Measurements from ENCODE around the gene CREBBP.
A peak's percentile ranks its signal among the peaks of the same experiment; 100 is the strongest.

The CREBBP gene

DNA sequence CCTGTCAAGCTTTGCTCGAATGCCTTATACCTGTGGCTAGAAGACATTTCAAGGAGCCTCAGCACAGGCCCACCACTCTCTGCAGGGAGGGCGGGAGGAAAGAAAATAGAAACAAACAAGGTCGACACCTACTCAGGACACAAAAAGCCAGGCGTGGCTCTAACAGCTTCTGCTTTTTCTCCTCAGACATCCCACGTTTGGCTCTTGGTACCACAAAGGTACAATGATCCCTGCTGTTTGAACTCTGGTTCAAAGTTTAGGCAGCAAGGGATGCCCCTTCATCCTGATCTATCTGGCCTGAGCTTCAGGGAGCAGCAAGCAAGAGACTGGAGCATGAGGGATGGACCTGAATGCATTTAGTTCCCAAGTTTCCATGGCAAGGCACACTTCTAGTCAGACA, 57.1 kb downstream of the CREBBP start:
- no peak overlapping the region for H3K4me3 ChIP-seq (ENCODE audit: low read depth, low read length, poor library complexity, severe bottlenecking)
- no peaks in the 10 kb centered on the region for H3K9me2 ChIP-seq (ENCODE audit: low read depth, low read length)
- no peaks in the 10 kb centered on the region for H3F3A ChIP-seq (ENCODE audit: insufficient read depth, low read length)
- no peaks in the 10 kb centered on the region; the same call in 1 of the 2 replicates for H3K36me3 ChIP-seq (ENCODE audit: insufficient read depth, low read length)
- peaks cover 2% of the 10 kb centered on the region; the same call in 1 of the 2 replicates for H4K20me1 ChIP-seq (ENCODE audit: insufficient read depth, low read length)
- H3K79me2 ChIP-seq (ENCODE audit: insufficient read depth, low read length): peaks cover 6% of the 10 kb centered on the region; the same call in 1 of the 2 replicates
- H3K27ac ChIP-seq (ENCODE audit: low read depth, low read length, poor library complexity, severe bottlenecking): no peak overlapping the region
- peaks cover 52% of the 10 kb centered on the region for H3K4me1 ChIP-seq (ENCODE audit: insufficient read depth, low read length, severe bottlenecking)
- H3K4me2 ChIP-seq (ENCODE audit: low read length): peak overlapping the region; percentile 25; the same call in 1 of the 2 replicates
- no peak overlapping the region for H2AFZ ChIP-seq (ENCODE audit: low read length)
- TF ChIP-seq, protein P1, sequence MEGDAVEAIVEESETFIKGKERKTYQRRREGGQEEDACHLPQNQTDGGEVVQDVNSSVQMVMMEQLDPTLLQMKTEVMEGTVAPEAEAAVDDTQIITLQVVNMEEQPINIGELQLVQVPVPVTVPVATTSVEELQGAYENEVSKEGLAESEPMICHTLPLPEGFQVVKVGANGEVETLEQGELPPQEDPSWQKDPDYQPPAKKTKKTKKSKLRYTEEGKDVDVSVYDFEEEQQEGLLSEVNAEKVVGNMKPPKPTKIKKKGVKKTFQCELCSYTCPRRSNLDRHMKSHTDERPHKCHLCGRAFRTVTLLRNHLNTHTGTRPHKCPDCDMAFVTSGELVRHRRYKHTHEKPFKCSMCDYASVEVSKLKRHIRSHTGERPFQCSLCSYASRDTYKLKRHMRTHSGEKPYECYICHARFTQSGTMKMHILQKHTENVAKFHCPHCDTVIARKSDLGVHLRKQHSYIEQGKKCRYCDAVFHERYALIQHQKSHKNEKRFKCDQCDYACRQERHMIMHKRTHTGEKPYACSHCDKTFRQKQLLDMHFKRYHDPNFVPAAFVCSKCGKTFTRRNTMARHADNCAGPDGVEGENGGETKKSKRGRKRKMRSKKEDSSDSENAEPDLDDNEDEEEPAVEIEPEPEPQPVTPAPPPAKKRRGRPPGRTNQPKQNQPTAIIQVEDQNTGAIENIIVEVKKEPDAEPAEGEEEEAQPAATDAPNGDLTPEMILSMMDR (IDR thresholded peaks at IDR 0.05; ENCODE audit: low read length): no peak
- TF ChIP-seq EZH2 (IDR thresholded peaks at IDR 0.05; ENCODE audit: borderline replicate concordance, low read length): no peak
- no peaks in the 10 kb centered on the region for H3K9me3 ChIP-seq (ENCODE audit: low read length)
- no peaks in the 10 kb centered on the region for H3K27me3 ChIP-seq (ENCODE audit: insufficient read depth, low read length)
- H3K9ac ChIP-seq (ENCODE audit: low read length): no peak overlapping the region

DNA sequence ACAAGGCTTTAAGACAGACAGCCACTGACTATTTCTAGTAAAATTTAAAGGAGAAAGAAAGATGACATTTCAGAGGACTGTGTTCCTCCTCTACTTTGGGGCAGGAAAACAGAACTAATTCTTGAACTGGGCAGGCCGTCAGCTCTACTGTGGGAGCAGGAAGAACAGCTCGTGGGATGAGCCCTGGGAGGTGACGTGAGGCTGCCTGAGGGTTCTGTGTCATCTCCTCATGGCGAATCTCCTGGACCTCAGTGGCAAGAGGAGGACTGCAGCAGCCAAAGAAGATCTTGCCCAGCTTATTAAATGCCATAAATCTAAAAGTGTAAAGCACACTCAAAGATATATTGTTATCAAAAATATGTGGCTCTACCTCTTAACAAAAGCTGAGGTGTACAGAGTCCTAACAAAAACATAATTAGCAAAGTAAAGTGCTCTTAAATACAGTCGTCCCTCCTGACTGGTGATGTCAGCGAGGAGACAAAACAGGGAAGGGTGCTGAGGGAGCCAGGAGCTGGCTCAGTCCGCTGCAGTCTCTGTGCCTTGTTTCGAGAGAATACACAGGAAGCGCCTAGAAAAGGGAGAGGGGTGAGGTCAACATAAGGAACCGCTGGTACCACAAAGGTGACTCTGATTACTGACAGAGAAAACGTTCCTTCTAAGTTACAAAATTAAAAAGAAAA, 58.0 kb downstream of the CREBBP start:
- no peaks in the 10 kb centered on the region; the same call in 1 of the 2 replicates for H3K36me3 ChIP-seq (ENCODE audit: insufficient read depth, low read length)
- H3K9ac ChIP-seq (ENCODE audit: low read length): no peak overlapping the region
- H4K20me1 ChIP-seq (ENCODE audit: insufficient read depth, low read length): peaks cover 2% of the 10 kb centered on the region; the same call in 1 of the 2 replicates
- H3F3A ChIP-seq (ENCODE audit: insufficient read depth, low read length): no peaks in the 10 kb centered on the region
- H3K9me3 ChIP-seq (ENCODE audit: low read length): no peaks in the 10 kb centered on the region
- no peak for TF ChIP-seq EZH2 (IDR thresholded peaks at IDR 0.05; ENCODE audit: borderline replicate concordance, low read length)
- TF ChIP-seq, protein P1 (IDR thresholded peaks at IDR 0.05; ENCODE audit: low read length): no peak
- H3K27me3 ChIP-seq (ENCODE audit: insufficient read depth, low read length): no peaks in the 10 kb centered on the region
- peaks cover 61% of the 10 kb centered on the region for H3K4me1 ChIP-seq (ENCODE audit: insufficient read depth, low read length, severe bottlenecking)
- H3K4me2 ChIP-seq (ENCODE audit: low read length): no peak overlapping the region; the same call in 1 of the 2 replicates
- no peak overlapping the region for H2AFZ ChIP-seq (ENCODE audit: low read length)
- H3K4me3 ChIP-seq (ENCODE audit: low read depth, low read length, poor library complexity, severe bottlenecking): no peak overlapping the region
- H3K9me2 ChIP-seq (ENCODE audit: low read depth, low read length): no peaks in the 10 kb centered on the region
- H3K79me2 ChIP-seq (ENCODE audit: insufficient read depth, low read length): peaks cover 13% of the 10 kb centered on the region
- H3K27ac ChIP-seq (ENCODE audit: low read depth, low read length, poor library complexity, severe bottlenecking): no peak overlapping the region

DNA sequence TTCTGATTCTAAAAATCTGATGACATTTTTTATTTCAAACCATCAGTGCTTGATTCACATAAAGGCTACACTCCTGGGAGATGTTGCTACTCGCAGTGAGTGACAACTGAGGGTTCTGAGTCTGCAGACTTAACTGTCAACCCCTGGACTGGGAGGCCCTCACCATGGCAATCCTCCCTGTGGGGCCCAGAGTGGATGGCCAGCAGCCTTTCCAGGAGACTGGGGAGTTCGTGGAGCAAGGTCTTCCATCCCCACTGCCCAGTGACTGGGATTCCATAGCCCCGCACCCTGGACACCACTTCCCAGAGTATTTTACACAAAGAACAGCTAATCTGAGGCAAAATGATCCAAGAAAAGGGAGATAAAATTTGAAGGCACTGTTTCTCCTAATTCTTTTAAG, 59.3 kb downstream of the CREBBP start:
- H3K36me3 ChIP-seq (ENCODE audit: insufficient read depth, low read length): no peaks in the 10 kb centered on the region; the same call in 1 of the 2 replicates
- no peaks in the 10 kb centered on the region for H4K20me1 ChIP-seq (ENCODE audit: insufficient read depth, low read length)
- H3K9me3 ChIP-seq (ENCODE audit: low read length): no peaks in the 10 kb centered on the region
- H3F3A ChIP-seq (ENCODE audit: insufficient read depth, low read length): no peaks in the 10 kb centered on the region
- H3K27me3 ChIP-seq (ENCODE audit: insufficient read depth, low read length): no peaks in the 10 kb centered on the region
- no peak overlapping the region for H2AFZ ChIP-seq (ENCODE audit: low read length)
- no peak overlapping the region for H3K9ac ChIP-seq (ENCODE audit: low read length)
- TF ChIP-seq, protein P1 (IDR thresholded peaks at IDR 0.05; ENCODE audit: low read length): no peak
- TF ChIP-seq EZH2 (IDR thresholded peaks at IDR 0.05; ENCODE audit: borderline replicate concordance, low read length): no peak
- peaks cover 61% of the 10 kb centered on the region for H3K4me1 ChIP-seq (ENCODE audit: insufficient read depth, low read length, severe bottlenecking)
- H3K4me3 ChIP-seq (ENCODE audit: low read depth, low read length, poor library complexity, severe bottlenecking): no peak overlapping the region
- peaks cover 26% of the 10 kb centered on the region for H3K79me2 ChIP-seq (ENCODE audit: insufficient read depth, low read length)
- H3K9me2 ChIP-seq (ENCODE audit: low read depth, low read length): no peaks in the 10 kb centered on the region
- H3K27ac ChIP-seq (ENCODE audit: low read depth, low read length, poor library complexity, severe bottlenecking): no peak overlapping the region
- no peak overlapping the region for H3K4me2 ChIP-seq (ENCODE audit: low read length)
